Urinary bladder (tissue), 4 donors: Measurements from ENCODE around the gene PCDHGA7. TPM values are rescaled to one million over a fixed set of nuclear protein-coding genes. Genes with fewer than 3 reads are reported as not detected.
"Not testable (repeated sequence)": the region's sequence is repeated elsewhere in the genome, so short reads cannot be mapped to it uniquely, and the experiment has no call there.

Experiments used
- DNase-seq: peaks from one replicate; pipeline ENCODE4 v3.0.0-alpha.2; 2015; ENCODE audit errors: extremely low spot score
- H3K27ac ChIP-seq: one replicate; pipeline ENCODE4 v1.5.1; 2013; ENCODE audit warnings: low read depth, mild to moderate bottlenecking, moderate library complexity
- H3K36me3 ChIP-seq: one replicate; pipeline ENCODE4 v1.6.1; 2013; ENCODE audit warnings: mild to moderate bottlenecking, moderate library complexity; ENCODE audit not compliant: insufficient read depth
- H3K4me1 ChIP-seq: one replicate; pipeline ENCODE4 v1.6.1; 2013; ENCODE audit warnings: mild to moderate bottlenecking, moderate library complexity; ENCODE audit not compliant: insufficient read depth
- H3K4me3 ChIP-seq: one replicate; pipeline ENCODE4 v1.5.1; 2013; ENCODE audit warnings: low read depth, low read length
- WGBS: extraction: QIAGEN DNeasy Blood & Tissue Kit; methylation state at CpG from one replicate; pipeline ENCODE4 v1.1.7; 2013; 5-methylcytosine and 5-hydroxymethylcytosine counted together
- polyA plus RNA-seq: library from polyadenylated mRNA; stranded (reverse); fragments of 200-250 nt; gene quantifications from one replicate; pipeline ENCODE4 v1.2.3, GENCODE V29; 2013
- total RNA-seq: library from RNA; depleted of rRNA; stranded (reverse); fragments of >200 nt; gene quantifications from one replicate; pipeline ENCODE4 v1.2.3, GENCODE V29; 2014
- donor health status: healthy with polysubstance abuse.
- donor health status: healthy.

PCDHGA7 gene
- total and polyA plus RNA-seq, 2 donors, result 1.9 to 6.9 TPM

- Histone ChIP-seq H3K4me1 (no peaks in the 10 kb centered on the region), H3K36me3 (no peaks in the 10 kb centered on the region), H3K4me3 (no peak overlapping the region), H3K27ac (no peak overlapping the region)
- WGBS, result 27% methylated on average over 74 of the region's 74 CpGs
- no peak for DNase-seq
Observed at GRCh38 chr5:141419074-141419880, 36.7 kb downstream of the PCDHGA7 start.

- no peaks in the 10 kb centered on the region for H3K36me3 ChIP-seq
- no peak within 1 kb of the TSS for H3K4me3 ChIP-seq
- H3K4me1 ChIP-seq, result no peaks in the 10 kb centered on the region
- no peak within 1 kb of the TSS for H3K27ac ChIP-seq
- DNase-seq, result no peak
- 11% methylated on average over 42 of the region's 42 CpGs for WGBS
Observed at GRCh38 chr5:141420855-141421488, 38.4 kb downstream of the PCDHGA7 start, which contains the start of gene PCDHGA11. Gene PCDHGA11 (plus strand): TSS chr5:141421051. CDS start chr5:141421228, 177 bp downstream.

GRCh38 chr5:141421489-141421855 lies 38.9 kb downstream of the PCDHGA7 start:
- Histone ChIP-seq H3K27ac (no peak overlapping the region), H3K4me3 (no peak overlapping the region), H3K4me1 (no peaks in the 10 kb centered on the region), H3K36me3 (no peaks in the 10 kb centered on the region)
- no peak for DNase-seq
- 12% methylated on average over 13 of the region's 13 CpGs for WGBS

GRCh38 chr5:141422742-141423291 lies 40.3 kb downstream of the PCDHGA7 start:
- 24% methylated on average over 42 of the region's 42 CpGs for WGBS
- H3K27ac ChIP-seq, result no peak overlapping the region
- H3K4me1 ChIP-seq, result no peaks in the 10 kb centered on the region
- no peaks in the 10 kb centered on the region for H3K36me3 ChIP-seq
- no peak for DNase-seq
- no peak overlapping the region for H3K4me3 ChIP-seq

GRCh38 chr5:141427783-141428426 lies 45.4 kb downstream of the PCDHGA7 start:
- Histone ChIP-seq H3K36me3 (no peaks in the 10 kb centered on the region), H3K4me3 (no peak overlapping the region), H3K4me1 (no peaks in the 10 kb centered on the region), H3K27ac (no peak overlapping the region)
- no peak for DNase-seq
- WGBS, result 40% methylated on average over 53 of the region's 53 CpGs

GRCh38 chr5:141430332-141431113 lies 48.0 kb downstream of the PCDHGA7 start, which contains the start of gene PCDHGA12:
Gene PCDHGA12 (plus strand): TSS chr5:141430507. CDS start chr5:141430760, 253 bp downstream.
- Histone ChIP-seq H3K36me3 (no peaks in the 10 kb centered on the region), H3K4me3 (peak within 1 kb of the TSS; percentile 0), H3K4me1 (no peaks in the 10 kb centered on the region), H3K27ac (no peak within 1 kb of the TSS)
- WGBS, result 15% methylated on average over 33 of the region's 33 CpGs
- DNase-seq, result no peak

GRCh38 chr5:141431286-141431685 lies 48.7 kb downstream of the PCDHGA7 start:
- peak overlapping the region; percentile 0 for H3K4me3 ChIP-seq
- no peak for DNase-seq
- 14% methylated on average over 37 of the region's 37 CpGs for WGBS
- H3K36me3 ChIP-seq, result no peaks in the 10 kb centered on the region
- no peaks in the 10 kb centered on the region for H3K4me1 ChIP-seq
- H3K27ac ChIP-seq, result no peak overlapping the region

GRCh38 chr5:141432308-141432707 lies 49.8 kb downstream of the PCDHGA7 start:
- not testable (repeated sequence) for H3K4me1 ChIP-seq, DNase-seq
- WGBS, result 34% methylated on average over 37 of the region's 38 CpGs

GRCh38 chr5:141432726-141433125 lies 50.2 kb downstream of the PCDHGA7 start:
- H3K36me3 ChIP-seq, H3K4me3 ChIP-seq, DNase-seq, H3K27ac ChIP-seq, H3K4me1 ChIP-seq: not testable (repeated sequence)
- WGBS, result 25% methylated on average over 29 of the region's 29 CpGs

More at GRCh38 chr5:141432308-141432707, 49.8 kb downstream of the PCDHGA7 start:
- not testable (repeated sequence) for H3K4me3 ChIP-seq, H3K27ac ChIP-seq, H3K36me3 ChIP-seq

- Histone ChIP-seq H3K36me3 (no peaks in the 10 kb centered on the region), H3K4me1 (no peaks in the 10 kb centered on the region), H3K4me3 (no peak overlapping the region), H3K27ac (no peak overlapping the region)
- WGBS, result 76% methylated on average over 2 of the region's 2 CpGs
- no peak for DNase-seq
Observed at GRCh38 chr5:141434006-141434405, 51.5 kb downstream of the PCDHGA7 start.
